Loucy (cell line): ENCODE results near the gene RPS6KA4.

ENCODE experiments used
- H2AFZ ChIP-seq: fragments of 200-600 bp; sonication (generic); 2 replicates; pipeline ENCODE4 v1.6.0; 2016; ENCODE audit warnings: antibody characterized with exemption, mild to moderate bottlenecking, low read length, moderate library complexity
- H3F3A ChIP-seq: fragments of 200-600 bp; 2 replicates; pipeline ENCODE4 v1.6.0; 2016; ENCODE audit warnings: antibody characterized with exemption, low read depth, mild to moderate bottlenecking
- H3K27me3 ChIP-seq: fragments of 200-600 bp; sonication (generic); 2 replicates; pipeline ENCODE4 v1.6.1; 2014; ENCODE audit warnings: low read length, mild to moderate bottlenecking; ENCODE audit not compliant: insufficient read depth, poor library complexity, severe bottlenecking
- H3K36me3 ChIP-seq: fragments of 200-600 bp; sonication (generic); 2 replicates; pipeline ENCODE4 v1.6.1; 2016; ENCODE audit warnings: low read length; ENCODE audit not compliant: insufficient read depth
- H3K4me1 ChIP-seq: fragments of 200-600 bp; sonication (generic); 2 replicates; pipeline ENCODE4 v1.5.1; 2014; ENCODE audit warnings: low read length, mild to moderate bottlenecking; ENCODE audit not compliant: insufficient read depth, poor library complexity, severe bottlenecking
- H3K4me2 ChIP-seq: fragments of 200-600 bp; sonication (generic); 2 replicates; pipeline ENCODE4 v1.6.0; 2014; ENCODE audit warnings: antibody characterized with exemption, low read length, low read depth, mild to moderate bottlenecking; ENCODE audit not compliant: poor library complexity, severe bottlenecking
- H3K4me3 ChIP-seq: fragments of 200-600 bp; sonication (generic); 2 replicates; pipeline ENCODE4 v1.5.1; 2014; ENCODE audit warnings: low read length, mild to moderate bottlenecking, mixed read lengths; ENCODE audit not compliant: poor library complexity, severe bottlenecking
- H3K79me2 ChIP-seq: fragments of 200-600 bp; sonication (generic); 2 replicates; pipeline ENCODE4 v1.6.1; 2014; ENCODE audit warnings: low read length; ENCODE audit not compliant: insufficient read depth
- H3K9ac ChIP-seq: fragments of 200-600 bp; sonication (generic); 2 replicates; pipeline ENCODE4 v1.6.0; 2014; ENCODE audit warnings: mild to moderate bottlenecking, low read depth, low read length, moderate library complexity; ENCODE audit not compliant: poor library complexity, severe bottlenecking
- H3K9me2 ChIP-seq: fragments of 200-600 bp; sonication (generic); replicated peaks from 2 replicates; pipeline ENCODE4 v1.6.1; 2016; ENCODE audit warnings: low read depth, low read length, mixed read lengths
- H3K9me3 ChIP-seq: fragments of 200-600 bp; sonication (generic); 2 replicates; pipeline ENCODE4 v1.6.1; 2014; ENCODE audit warnings: mild to moderate bottlenecking, antibody characterized with exemption, low read length, low read depth; ENCODE audit not compliant: insufficient read depth
- H4K20me1 ChIP-seq: fragments of 200-600 bp; sonication (generic); 2 replicates; pipeline ENCODE4 v1.6.0; 2014; ENCODE audit warnings: antibody characterized with exemption, low read length, mild to moderate bottlenecking; ENCODE audit not compliant: insufficient read depth, poor library complexity, severe bottlenecking
- EZH2phosphoT487 ChIP-seq: fragments of 200-600 bp; IDR thresholded peaks from 2 replicates; pipeline ENCODE4 v1.6.1; 2018; ENCODE audit warnings: antibody characterized with exemption, mild to moderate bottlenecking, moderate library complexity, borderline replicate concordance
- TF ChIP-seq, protein P1 (sequence below): fragments of 200-600 bp; sonication (generic); conservative IDR thresholded peaks from 2 replicates; pipeline ENCODE4 v1.5.1; 2014; ENCODE audit warnings: mild to moderate bottlenecking, antibody characterized with exemption, low read length

The RPS6KA4 gene

GRCh38 chr11:64369440-64370421 lies 10.8 kb downstream of the RPS6KA4 start:
- Histone ChIP-seq H3K4me2 (no peak overlapping the region), H3K36me3 (peaks cover 14% of the 10 kb centered on the region; the same call in 1 of the 2 replicates), H3K79me2 (no peaks in the 10 kb centered on the region), H3K4me3 (no peak overlapping the region), H3K9me3 (no peaks in the 10 kb centered on the region), H3K9me2 (no peaks in the 10 kb centered on the region), H3K4me1 (no peaks in the 10 kb centered on the region), H3F3A (no peaks in the 10 kb centered on the region), H4K20me1 (no peaks in the 10 kb centered on the region), H2AFZ (no peak overlapping the region), H3K27me3 (no peaks in the 10 kb centered on the region), H3K9ac (no peak overlapping the region)
- TF ChIP-seq EZH2phosphoT487: no peak
- TF ChIP-seq, protein P1, sequence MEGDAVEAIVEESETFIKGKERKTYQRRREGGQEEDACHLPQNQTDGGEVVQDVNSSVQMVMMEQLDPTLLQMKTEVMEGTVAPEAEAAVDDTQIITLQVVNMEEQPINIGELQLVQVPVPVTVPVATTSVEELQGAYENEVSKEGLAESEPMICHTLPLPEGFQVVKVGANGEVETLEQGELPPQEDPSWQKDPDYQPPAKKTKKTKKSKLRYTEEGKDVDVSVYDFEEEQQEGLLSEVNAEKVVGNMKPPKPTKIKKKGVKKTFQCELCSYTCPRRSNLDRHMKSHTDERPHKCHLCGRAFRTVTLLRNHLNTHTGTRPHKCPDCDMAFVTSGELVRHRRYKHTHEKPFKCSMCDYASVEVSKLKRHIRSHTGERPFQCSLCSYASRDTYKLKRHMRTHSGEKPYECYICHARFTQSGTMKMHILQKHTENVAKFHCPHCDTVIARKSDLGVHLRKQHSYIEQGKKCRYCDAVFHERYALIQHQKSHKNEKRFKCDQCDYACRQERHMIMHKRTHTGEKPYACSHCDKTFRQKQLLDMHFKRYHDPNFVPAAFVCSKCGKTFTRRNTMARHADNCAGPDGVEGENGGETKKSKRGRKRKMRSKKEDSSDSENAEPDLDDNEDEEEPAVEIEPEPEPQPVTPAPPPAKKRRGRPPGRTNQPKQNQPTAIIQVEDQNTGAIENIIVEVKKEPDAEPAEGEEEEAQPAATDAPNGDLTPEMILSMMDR: peak; percentile 30

DNA sequence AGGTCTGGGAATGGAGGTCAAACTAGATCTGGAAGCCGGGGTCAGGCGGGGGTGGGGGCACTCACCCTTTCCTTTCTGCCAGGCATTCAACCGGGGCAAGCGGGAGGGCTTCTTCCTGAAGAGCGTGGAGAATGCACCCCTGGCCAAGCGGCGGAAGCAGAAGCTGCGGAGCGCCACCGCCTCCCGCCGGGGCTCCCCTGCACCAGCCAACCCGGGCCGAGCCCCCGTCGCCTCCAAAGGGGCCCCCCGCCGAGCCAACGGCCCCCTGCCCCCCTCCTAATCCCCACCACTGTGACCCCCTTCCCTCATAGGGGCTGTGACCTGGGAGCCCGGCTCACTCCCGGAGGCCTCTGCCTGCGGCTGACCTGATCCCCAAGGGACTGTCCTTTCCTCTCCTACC lies 12.2 kb downstream of the RPS6KA4 start:
- Histone ChIP-seq H4K20me1 (no peaks in the 10 kb centered on the region), H3F3A (no peaks in the 10 kb centered on the region), H3K4me3 (no peak overlapping the region), H3K27me3 (no peaks in the 10 kb centered on the region), H3K9me3 (no peaks in the 10 kb centered on the region), H2AFZ (no peak overlapping the region), H3K9me2 (no peaks in the 10 kb centered on the region), H3K36me3 (0 out of 2 replicates have a peak, but pooled peaks cover 8% of the 10 kb centered on the region), H3K79me2 (no peaks in the 10 kb centered on the region), H3K4me2 (no peak overlapping the region), H3K9ac (no peak overlapping the region), H3K4me1 (no peaks in the 10 kb centered on the region)
- no peak for TF ChIP-seq EZH2phosphoT487
- TF ChIP-seq, protein P1: no peak

DNA sequence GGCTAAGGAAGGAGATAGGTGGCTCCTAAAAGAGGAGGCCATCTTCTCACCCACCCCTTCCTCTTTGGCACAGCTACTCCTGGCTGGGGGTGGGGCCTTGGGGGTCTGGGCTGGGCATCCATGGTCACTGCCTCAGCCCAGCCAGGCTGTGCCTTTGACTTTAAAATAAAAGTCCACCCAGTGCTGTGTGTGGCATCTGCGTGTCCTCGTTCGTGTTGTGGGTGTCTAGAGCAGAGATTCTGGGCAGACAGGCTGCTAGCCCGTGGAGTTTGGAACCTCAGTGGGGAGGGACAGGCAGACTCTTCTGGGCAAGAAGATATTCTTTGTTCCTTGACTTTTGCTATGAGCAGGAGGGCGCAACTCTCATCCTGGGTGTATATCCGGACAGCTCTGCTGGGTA lies 13.1 kb downstream of the RPS6KA4 start:
- TF ChIP-seq, protein P1: no peak
- no peak for TF ChIP-seq EZH2phosphoT487
- H3K36me3 ChIP-seq: 0 out of 2 replicates have a peak, but pooled peaks cover 4% of the 10 kb centered on the region
- H4K20me1 ChIP-seq: no peaks in the 10 kb centered on the region
- H3K9me2 ChIP-seq: no peaks in the 10 kb centered on the region
- H3K27me3 ChIP-seq: no peaks in the 10 kb centered on the region
- H2AFZ ChIP-seq: no peak overlapping the region
- H3K9me3 ChIP-seq: no peaks in the 10 kb centered on the region
- H3F3A ChIP-seq: no peaks in the 10 kb centered on the region
- no peak overlapping the region for H3K4me3 ChIP-seq
- H3K4me1 ChIP-seq: no peaks in the 10 kb centered on the region
- H3K4me2 ChIP-seq: no peak overlapping the region
- no peak overlapping the region for H3K9ac ChIP-seq
- no peaks in the 10 kb centered on the region for H3K79me2 ChIP-seq
